HepG2 (cell line): ENCODE results near the gene SAMD14. TPM values are rescaled to one million over a fixed set of nuclear protein-coding genes. Genes with fewer than 3 reads are reported as not detected.

Experiments
- AKAP8 ChIP-seq: sonication (generic); formaldehyde crosslinking; IDR thresholded peaks from 2 replicates; pipeline ENCODE4 v1.5.1; 2020; ENCODE audit warnings: mild to moderate bottlenecking, missing genetic modification reagents
- ARNT ChIP-seq: fragments of 450-650 bp; IDR thresholded peaks from 2 replicates; pipeline ENCODE4 v1.6.1; 2017
- CBX2 ChIP-seq, 2 experiments: fragments of 200-600 bp in 1 of 2; sonication (generic); formaldehyde crosslinking in 1 of 2; IDR thresholded peaks; 2 replicates each; pipeline versions ENCODE4 v1.7.0 to v1.8.1; 2018 to 2022; ENCODE audit warnings: low read depth in 2 of 2, low read length in 1 of 2, mild to moderate bottlenecking in 1 of 2, missing genetic modification reagents in 1 of 2
- GATA4 ChIP-seq: sonication (generic); IDR thresholded peaks from 2 replicates; pipeline ENCODE4 v1.6.1; 2016; ENCODE audit warnings: antibody characterized with exemption, low read depth, borderline replicate concordance
- HDAC2 ChIP-seq: sonication (generic); formaldehyde crosslinking; IDR thresholded peaks from 2 replicates; pipeline ENCODE4 v1.4.0; 2020; ENCODE audit warnings: missing genetic modification reagents
- HIVEP1 ChIP-seq: sonication (generic); formaldehyde crosslinking; IDR thresholded peaks from 2 replicates; pipeline ENCODE4 v1.4.0; 2020; ENCODE audit warnings: mild to moderate bottlenecking, missing genetic modification reagents
- HOXA9 ChIP-seq: sonication (generic); formaldehyde crosslinking; IDR thresholded peaks from 2 replicates; pipeline ENCODE4 v1.8.1; 2022; ENCODE audit warnings: missing genetic modification reagents, mild to moderate bottlenecking, moderate library complexity, borderline replicate concordance
- ISL2 ChIP-seq: sonication (generic); formaldehyde crosslinking; IDR thresholded peaks from 2 replicates; pipeline ENCODE4 v1.5.0; 2020; ENCODE audit warnings: missing genetic modification reagents
- MED13 ChIP-seq: sonication (generic); formaldehyde crosslinking; IDR thresholded peaks from 2 replicates; pipeline ENCODE4 v1.5.0; 2020; ENCODE audit warnings: missing genetic modification reagents
- NR2F6 ChIP-seq, 2 experiments: IDR thresholded peaks; 2 replicates each; pipeline ENCODE4 v1.6.1; 2016; ENCODE audit warnings: antibody characterized with exemption in 1 of 2, mild to moderate bottlenecking in 1 of 2
- PBX2 ChIP-seq: IDR thresholded peaks from 2 replicates; pipeline ENCODE4 v1.6.1; 2016; ENCODE audit warnings: control low read depth
- RXRA ChIP-seq: sonication (generic); formaldehyde crosslinking; IDR thresholded peaks from 2 replicates; pipeline ENCODE4 v1.5.1; 2020; ENCODE audit warnings: missing genetic modification reagents
- SALL1 ChIP-seq: sonication (generic); formaldehyde crosslinking; IDR thresholded peaks from 2 replicates; pipeline ENCODE4 v1.8.0; 2022; ENCODE audit warnings: mild to moderate bottlenecking, missing genetic modification reagents
- TGIF2 ChIP-seq: IDR thresholded peaks from 2 replicates; pipeline ENCODE4 v1.6.1; 2016; ENCODE audit warnings: control low read depth, missing compliant biosample characterization
- THRA ChIP-seq: sonication (generic); formaldehyde crosslinking; IDR thresholded peaks from 2 replicates; pipeline ENCODE4 v1.4.0; 2020; ENCODE audit warnings: missing genetic modification reagents, borderline replicate concordance
- ZC3H4 ChIP-seq: sonication (generic); formaldehyde crosslinking; IDR thresholded peaks from 2 replicates; pipeline ENCODE4 v1.4.0; 2020; ENCODE audit warnings: missing genetic modification reagents, borderline replicate concordance
- ZFP37 ChIP-seq: sonication (generic); formaldehyde crosslinking; IDR thresholded peaks from 2 replicates; pipeline ENCODE4 v1.4.0; 2020; ENCODE audit warnings: missing genetic modification reagents, borderline replicate concordance
- ZFX ChIP-seq: sonication (generic); formaldehyde crosslinking; IDR thresholded peaks from 2 replicates; pipeline ENCODE4 v1.4.0; 2020; ENCODE audit warnings: mild to moderate bottlenecking, low read depth, missing genetic modification reagents, moderate library complexity
- ZFY ChIP-seq: sonication (generic); formaldehyde crosslinking; IDR thresholded peaks from 2 replicates; pipeline ENCODE4 v1.4.0; 2020; ENCODE audit warnings: missing genetic modification reagents
- ZHX1 ChIP-seq: sonication (generic); formaldehyde crosslinking; IDR thresholded peaks from 2 replicates; pipeline ENCODE4 v1.8.1; 2022; ENCODE audit warnings: low read depth, mild to moderate bottlenecking, missing genetic modification reagents
- ZMYM3 ChIP-seq: sonication (generic); formaldehyde crosslinking; IDR thresholded peaks from 2 replicates; pipeline ENCODE4 v1.5.1; 2020; ENCODE audit warnings: mild to moderate bottlenecking, missing genetic modification reagents
- ZNF333 ChIP-seq: sonication (generic); formaldehyde crosslinking; IDR thresholded peaks from 2 replicates; pipeline ENCODE4 v1.4.0; 2020; ENCODE audit warnings: mild to moderate bottlenecking, missing genetic modification reagents, borderline replicate concordance
- ZNF432 ChIP-seq: sonication (generic); formaldehyde crosslinking; IDR thresholded peaks from 2 replicates; pipeline ENCODE4 v1.5.0; 2020; ENCODE audit warnings: missing genetic modification reagents, mild to moderate bottlenecking, borderline replicate concordance
- ZNF484 ChIP-seq: sonication (generic); formaldehyde crosslinking; IDR thresholded peaks from 2 replicates; pipeline ENCODE4 v1.5.1; 2020; ENCODE audit warnings: mild to moderate bottlenecking, low read depth, missing genetic modification reagents, borderline replicate concordance
- ZNF768 ChIP-seq: sonication (generic); formaldehyde crosslinking; IDR thresholded peaks from 2 replicates; pipeline ENCODE4 v1.4.0; 2020; ENCODE audit warnings: missing genetic modification reagents
- polyA plus RNA-seq, 8 experiments: library from polyadenylated mRNA; depleted of rRNA in 3 of 8; stranded (reverse) in 7 of 8; unstranded in 1 of 8; fragments of >200 nt; fragmentation: Illumina TruSeq in 4 of 8; extraction: Trizol in 4 of 8; gene quantifications; 2 replicates each; pipeline versions ENCODE4 v1.2.1 to v1.2.3, GENCODE V29; 2011 to 2016; ENCODE audit warnings: low read depth in 4 of 8, missing spikeins in 1 of 8, mixed read lengths in 1 of 8; ENCODE audit not compliant: insufficient read depth in 1 of 8
- total RNA-seq, 5 experiments: library from RNA; depleted of rRNA; stranded (reverse); fragments of >200 nt; fragmentation: Illumina TruSeq; extraction: Trizol; gene quantifications; 2 replicates each; pipeline ENCODE4 v1.2.3, GENCODE V29; 2016; ENCODE audit warnings: low read depth in 1 of 5

SAMD14 gene
- total and polyA plus RNA-seq, 2 of the 13 experiments (the other 11 are each of a cell fraction or from before 2014, with no cell fraction given) = 0.07 to 0.22 TPM

- no peak for TF ChIP-seq ISL2 (CRISPR knock-in tag)
- peak; percentile 23; the same call in 1 of the 2 replicates for TF ChIP-seq THRA (CRISPR knock-in tag)
- TF ChIP-seq PBX2 (CRISPR knock-in tag) = peak; percentile 19; the same call in 1 of the 2 replicates
- TF ChIP-seq ZHX1 (CRISPR knock-in tag) = 0 out of 2 replicates have a peak, but pooled peaks have one; percentile 20
- TF ChIP-seq ZFY = peak; percentile 74
- peak; percentile 53; the same call in 1 of the 2 replicates for TF ChIP-seq HDAC2 (CRISPR knock-in tag)
- no peak for TF ChIP-seq ZC3H4
- no peak for TF ChIP-seq ARNT
- no peak for TF ChIP-seq ZNF432 (CRISPR knock-in tag)
- no peak for TF ChIP-seq CBX2 (IDR thresholded peaks at IDR 0.05; ENCODE audit: low read depth, low read length)
- no peak for TF ChIP-seq CBX2 (CRISPR knock-in tag; IDR thresholded peaks at IDR 0.05; ENCODE audit: low read depth)
- TF ChIP-seq ZNF333 (CRISPR knock-in tag) = peak; percentile 88; the same call in 1 of the 2 replicates
- peak; percentile 85 for TF ChIP-seq ZFX (CRISPR knock-in tag)
- peak; percentile 28; the same call in 1 of the 2 replicates for TF ChIP-seq ZNF768 (CRISPR knock-in tag)
- no peak for TF ChIP-seq GATA4
- TF ChIP-seq TGIF2 = peak; percentile 67; the same call in 1 of the 2 replicates
- TF ChIP-seq ZMYM3 (CRISPR knock-in tag) = peak; percentile 96
- TF ChIP-seq AKAP8 (CRISPR knock-in tag) = 0 out of 2 replicates have a peak, but pooled peaks have one; percentile 54
- peak; percentile 98 for TF ChIP-seq RXRA (CRISPR knock-in tag)
- TF ChIP-seq ZFP37 = no peak
- TF ChIP-seq MED13 = no peak
- peak; percentile 9; the same call in 1 of the 2 replicates for TF ChIP-seq HIVEP1 (CRISPR knock-in tag)
- TF ChIP-seq HOXA9 (CRISPR knock-in tag) = no peak
- 0 out of 2 replicates have a peak, but pooled peaks have one; percentile 29 for TF ChIP-seq NR2F6 (IDR thresholded peaks at IDR 0.05)
- TF ChIP-seq NR2F6 (CRISPR knock-in tag; IDR thresholded peaks at IDR 0.05) = peak; percentile 54; the same call in 1 of the 2 replicates
- no peak for TF ChIP-seq ZNF484 (CRISPR knock-in tag)
- TF ChIP-seq SALL1 (CRISPR knock-in tag) = peak; percentile 65
Measured at GRCh38 chr17:50102164-50102991, 27.6 kb downstream of the SAMD14 start (continued).
